H1 (cell line): ENCODE measurements around the gene OXSM. TPM values are rescaled to one million over a fixed set of nuclear protein-coding genes. Genes with fewer than 3 reads are reported as not detected.
A peak's percentile ranks its signal among the peaks of the same experiment; 100 is the strongest.

Source experiments
- CBX5 ChIP-seq: fragments of 300-800, 300-1000 bp; sonication (generic); IDR thresholded peaks from 2 replicates; pipeline ENCODE4 v1.7.1; 2016; ENCODE audit warnings: antibody characterized with exemption, low read length, low read depth
- CHD7 ChIP-seq: fragments of 300-600 bp; sonication (generic); IDR thresholded peaks from 2 replicates; pipeline ENCODE4 v1.7.1; 2012; ENCODE audit warnings: low read length, moderate library complexity, mild to moderate bottlenecking, inconsistent platforms; ENCODE audit not compliant: insufficient replicate concordance
- FOSL1 ChIP-seq: IDR thresholded peaks from 2 replicates; pipeline ENCODE4 v1.6.1; 2011; ENCODE audit warnings: mild to moderate bottlenecking, low read depth, low read length, moderate library complexity; ENCODE audit not compliant: insufficient read depth
- HDAC6 ChIP-seq: IDR thresholded peaks from one replicate; pipeline ENCODE4 v1.7.1; 2012; ENCODE audit warnings: low read depth, mild to moderate bottlenecking, inconsistent platforms, low read length, moderate library complexity
- KDM5A ChIP-seq: fragments of 200-600 bp; IDR thresholded peaks from 2 replicates; pipeline ENCODE4 v1.7.1; 2012; ENCODE audit warnings: mild to moderate bottlenecking, low read length, inconsistent platforms, mixed read lengths
- RAD21 ChIP-seq, 2 experiments: IDR thresholded peaks in 1 of 2; conservative IDR thresholded peaks in 1 of 2; 2 replicates each; pipeline ENCODE4 v1.6.1; 2011; ENCODE audit warnings: low read depth in 2 of 2, low read length in 2 of 2, improper control_type of control experiment in 1 of 2, inconsistent platforms in 1 of 2, mild to moderate bottlenecking in 1 of 2, moderate library complexity in 1 of 2
- RBBP5 ChIP-seq: IDR thresholded peaks from 2 replicates; pipeline ENCODE4 v1.7.1; 2012; ENCODE audit warnings: low read depth, mild to moderate bottlenecking, inconsistent platforms, low read length, moderate library complexity, borderline replicate concordance
- SIRT6 ChIP-seq: IDR thresholded peaks from one replicate; pipeline ENCODE4 v1.7.1; 2012; ENCODE audit warnings: low read length, inconsistent platforms
- TEAD4 ChIP-seq: IDR thresholded peaks from 2 replicates; pipeline ENCODE4 v1.6.1; 2012; ENCODE audit warnings: low read depth, low read length, inconsistent platforms, mixed read lengths
- polyA plus RNA-seq, 7 experiments: library from polyadenylated mRNA; depleted of rRNA in 3 of 7; stranded (reverse) in 5 of 7; unstranded in 2 of 7; fragments of >200 nt in 5 of 7; fragments of 200-250 nt in 2 of 7; gene quantifications; 1 replicate in 5 of 7; 2 replicates in 1 of 7; 4 replicates in 1 of 7; pipeline versions ENCODE4 v1.2.1 to v1.2.3, GENCODE V29; 2011 to 2013; ENCODE audit warnings: missing spikeins in 2 of 7, mixed read lengths in 2 of 7
- total RNA-seq: library from RNA; stranded (reverse); fragmentation: NEBNext Ultra II Directional; extraction: Animal tissue kit (Norgen Biotek cat#: 25700); gene quantifications from 2 replicates; pipeline ENCODE4 v1.2.1, GENCODE V29; 2021

OXSM gene
- total and polyA plus RNA-seq, 2 of the 8 experiments (the other 6 are each of a cell fraction or from before 2014, with no cell fraction given), result 1.3 to 2.2 TPM

- no peak for TF ChIP-seq CHD7
- TF ChIP-seq FOSL1, result no peak
- no peak for TF ChIP-seq TEAD4
- TF ChIP-seq RBBP5, result peak; percentile 25; the same call in 1 of the 2 replicates
- no peak for TF ChIP-seq KDM5A
- no peak for TF ChIP-seq RAD21 (IDR thresholded peaks at IDR 0.05 in 1 of 2, conservative IDR thresholded peaks at IDR 0.05 in 1 of 2; ENCODE audit: low read depth in 2 of 2, low read length in 2 of 2)
- no peak for TF ChIP-seq HDAC6
- TF ChIP-seq CBX5, result no peak
- no peak for TF ChIP-seq SIRT6
These were observed 6.8 kb upstream of the OXSM start, which contains the start of gene NGLY1 (continued) for GRCh38 chr3:25782938-25783660.
